Astrocyte of the cerebellum (primary cell): ENCODE measurements around the gene ATP2A3.
A peak's percentile ranks its signal among the peaks of the same experiment; 100 is the strongest.

Experiments
- DNase-seq: peaks from one replicate; pipeline ENCODE4 v3.0.0-alpha.2; 2011; ENCODE audit warnings: low read depth
- H3K4me3 ChIP-seq: 2 replicates; pipeline ENCODE4 v1.5.1; 2011; ENCODE audit warnings: mild to moderate bottlenecking, low read depth, low read length, moderate library complexity
- in situ Hi-C: cut with HindIII; loops from 2 replicates; pipeline ENCODE4 v1.10.0; 2017; ENCODE audit warnings: low sequenced_read_pairs
- TF ChIP-seq, protein P1 (sequence below): IDR thresholded peaks from 2 replicates; pipeline ENCODE4 v1.5.1; 2012; ENCODE audit warnings: low read length, low read depth, moderate library complexity, mild to moderate bottlenecking; ENCODE audit errors: missing control alignments

The ATP2A3 gene

GRCh38 chr17:3885271-3885670 lies 79.0 kb downstream of the ATP2A3 start:
- no peak for DNase-seq
- TF ChIP-seq, protein P1, sequence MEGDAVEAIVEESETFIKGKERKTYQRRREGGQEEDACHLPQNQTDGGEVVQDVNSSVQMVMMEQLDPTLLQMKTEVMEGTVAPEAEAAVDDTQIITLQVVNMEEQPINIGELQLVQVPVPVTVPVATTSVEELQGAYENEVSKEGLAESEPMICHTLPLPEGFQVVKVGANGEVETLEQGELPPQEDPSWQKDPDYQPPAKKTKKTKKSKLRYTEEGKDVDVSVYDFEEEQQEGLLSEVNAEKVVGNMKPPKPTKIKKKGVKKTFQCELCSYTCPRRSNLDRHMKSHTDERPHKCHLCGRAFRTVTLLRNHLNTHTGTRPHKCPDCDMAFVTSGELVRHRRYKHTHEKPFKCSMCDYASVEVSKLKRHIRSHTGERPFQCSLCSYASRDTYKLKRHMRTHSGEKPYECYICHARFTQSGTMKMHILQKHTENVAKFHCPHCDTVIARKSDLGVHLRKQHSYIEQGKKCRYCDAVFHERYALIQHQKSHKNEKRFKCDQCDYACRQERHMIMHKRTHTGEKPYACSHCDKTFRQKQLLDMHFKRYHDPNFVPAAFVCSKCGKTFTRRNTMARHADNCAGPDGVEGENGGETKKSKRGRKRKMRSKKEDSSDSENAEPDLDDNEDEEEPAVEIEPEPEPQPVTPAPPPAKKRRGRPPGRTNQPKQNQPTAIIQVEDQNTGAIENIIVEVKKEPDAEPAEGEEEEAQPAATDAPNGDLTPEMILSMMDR, result no peak
- in situ Hi-C loops, result no loop called here
- H3K4me3 ChIP-seq, result no peak overlapping the region

DNA sequence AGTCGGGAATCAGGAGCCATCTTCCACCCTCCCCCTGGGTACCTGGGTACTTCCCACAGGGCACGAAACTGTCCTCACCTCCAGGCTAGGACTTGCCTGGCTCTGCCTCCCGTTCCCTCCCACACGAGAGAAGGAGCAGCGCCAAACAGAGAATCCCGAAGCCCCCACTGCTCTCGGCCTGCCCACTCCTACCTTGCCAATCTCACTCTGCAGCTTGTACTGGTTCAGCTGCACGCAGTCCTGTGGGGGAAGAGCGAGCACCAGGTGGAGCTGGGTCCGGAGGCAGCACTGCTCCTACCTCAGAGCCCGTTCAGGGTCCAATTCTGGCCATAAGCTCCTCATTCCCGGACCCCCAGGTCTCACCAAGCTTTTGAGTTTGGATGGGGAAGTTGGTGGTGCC lies 80.0 kb downstream of the ATP2A3 start:
- DNase-seq, result no peak
- in situ Hi-C loops, result no loop called here
- TF ChIP-seq, protein P1, result no peak
- no peak overlapping the region for H3K4me3 ChIP-seq

GRCh38 chr17:3882276-3882675 lies 82.0 kb downstream of the ATP2A3 start:
- no peak overlapping the region for H3K4me3 ChIP-seq
- DNase-seq, result no peak
- in situ Hi-C loops, result no loop called here
- TF ChIP-seq, protein P1, result no peak

- in situ Hi-C loops, result no loop called here
- TF ChIP-seq, protein P1, result no peak
- no peak overlapping the region for H3K4me3 ChIP-seq
- DNase-seq, result no peak
Measured at GRCh38 chr17:3880983-3881382, 83.3 kb downstream of the ATP2A3 start.

DNA sequence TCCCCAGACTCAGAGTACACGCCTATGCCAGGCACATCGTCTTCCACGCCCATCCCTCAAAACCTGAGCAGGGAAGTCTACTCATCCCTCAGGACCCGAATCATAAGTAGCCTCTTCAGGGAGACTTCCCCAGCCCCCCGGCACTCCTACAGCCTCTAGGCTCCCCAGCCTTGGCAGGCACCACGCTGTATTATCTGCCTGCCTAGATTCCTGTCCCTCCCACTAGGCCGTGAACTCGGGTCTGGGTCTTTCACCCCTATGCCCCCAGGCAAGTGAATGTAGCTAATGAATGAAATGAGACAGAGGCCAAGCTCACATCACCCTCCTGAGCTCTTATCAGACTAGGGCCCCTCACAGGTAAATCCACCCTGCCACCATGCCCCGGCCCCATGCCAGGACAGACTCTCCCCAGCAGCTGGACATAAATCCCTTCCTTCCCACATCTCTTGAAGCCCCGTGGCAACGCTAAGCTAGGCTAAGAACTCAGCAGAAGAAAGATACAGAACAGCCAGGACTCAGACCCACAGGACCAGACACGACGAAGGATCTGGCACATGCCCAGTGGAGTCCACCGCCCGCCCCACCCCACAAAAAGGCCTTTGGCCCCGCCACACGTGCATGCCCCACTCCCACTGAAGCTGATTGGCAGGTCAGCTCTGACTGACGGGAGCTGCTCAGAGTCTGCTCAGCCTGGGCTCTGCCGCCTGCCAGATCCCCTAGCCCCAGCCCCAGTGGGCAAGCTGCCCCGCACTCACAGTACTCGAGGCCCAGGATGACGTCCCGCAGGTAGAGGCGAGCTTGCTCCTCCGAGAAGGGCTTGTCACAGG lies 84.4 kb downstream of the ATP2A3 start:
- no peak for DNase-seq
- no peak overlapping the region for H3K4me3 ChIP-seq
- in situ Hi-C loops, result no loop called here
- TF ChIP-seq, protein P1, result no peak

GRCh38 chr17:3879186-3879585 lies 85.1 kb downstream of the ATP2A3 start:
- in situ Hi-C loops, result no loop called here
- H3K4me3 ChIP-seq, result no peak overlapping the region
- DNase-seq, result peak; percentile 49
- TF ChIP-seq, protein P1, result no peak
